ENCODE measurements around the gene ZNF174. TPM values are rescaled to one million over a fixed set of nuclear protein-coding genes. Genes with fewer than 3 reads are reported as not detected.

Gene ZNF174
- total and polyA plus RNA-seq, 2 of the 8 experiments (the other 6 are each of a cell fraction or from before 2014, with no cell fraction given), result 9.1 to 12.7 TPM

DNA sequence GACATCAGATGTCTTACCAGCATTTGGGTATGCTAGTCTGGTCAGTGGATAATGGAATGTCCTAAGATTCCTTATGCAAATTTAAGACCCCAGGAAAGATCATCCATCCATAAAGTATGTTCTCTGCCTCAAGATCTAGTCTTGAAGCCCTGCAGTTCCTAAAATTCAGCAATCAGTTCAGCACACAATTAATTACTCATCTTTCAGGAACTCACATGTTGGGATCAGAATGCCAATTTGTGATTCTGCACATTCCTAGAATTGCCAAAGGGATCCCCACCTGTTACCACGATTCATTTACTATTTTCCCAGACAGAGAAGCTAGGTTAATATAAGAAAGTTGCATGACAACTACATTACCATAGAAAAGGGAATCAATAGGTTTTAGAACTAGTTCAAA is 42.1 kb upstream of the ZNF174 start:
- no peak for DNase-seq (ENCODE audit: low read depth in 1 of 2, low spot score in 2 of 2)

More for the DNA sequence above, 42.1 kb upstream of the ZNF174 start:
- Histone ChIP-seq H4K8ac (ENCODE audit: extremely low read depth, insufficient read depth, low read length) (no peak overlapping the region), H3K27ac (ENCODE audit: low read depth, low read length) (no peak overlapping the region), H3K4me3 (ENCODE audit: extremely low read depth in 1 of 4, insufficient read depth in 2 of 4, low read depth in 3 of 4, low read length in 4 of 4) (no peak overlapping the region), H4K20me1 (replicated peaks in 1 of 2; ENCODE audit: control insufficient read depth in 1 of 2, insufficient read depth in 2 of 2, low read length in 2 of 2) (no peaks in the 10 kb centered on the region), H3K23ac (ENCODE audit: insufficient read length) (no peak overlapping the region), H3K27me3 (replicated peaks in 1 of 4; ENCODE audit: control insufficient read depth in 3 of 4, extremely low read depth in 1 of 4, insufficient read depth in 3 of 4, low read length in 3 of 4) (peaks cover 0 to 2% (median 0%) of the 10 kb centered on the region in 4 experiments; a peak in 1 of 7 replicates), H3K18ac (ENCODE audit: extremely low read depth, low read length) (no peak overlapping the region), H3K79me2 (ENCODE audit: control insufficient read depth in 1 of 2, insufficient read depth in 2 of 2, low read length in 2 of 2) (no peaks in the 10 kb centered on the region), H2BK20ac (ENCODE audit: low read length) (no peak overlapping the region), H3K9ac (replicated peaks in 1 of 4; ENCODE audit: extremely low read depth in 1 of 4, low read depth in 3 of 4, low read length in 3 of 4) (no peak overlapping the region), H2BK12ac (ENCODE audit: low read depth, low read length) (no peak overlapping the region), H4K5ac (ENCODE audit: insufficient read length, low read depth, low read length) (no peak overlapping the region), H3K14ac (ENCODE audit: insufficient read length) (no peak overlapping the region), H2BK5ac (ENCODE audit: low read depth, low read length) (no peak overlapping the region), H4K91ac (replicated peaks; ENCODE audit: insufficient read length, low read length) (no peak overlapping the region), H3K23me2 (ENCODE audit: low read depth, low read length) (no peaks in the 10 kb centered on the region), H3K4me1 (replicated peaks in 1 of 4; ENCODE audit: control insufficient read depth in 3 of 4, insufficient read depth in 4 of 4, low read length in 3 of 4) (no peaks in the 10 kb centered on the region), H2AFZ (ENCODE audit: low read length) (no peak overlapping the region), H3K4me2 (ENCODE audit: insufficient read depth in 1 of 2, low read depth in 2 of 2, low read length in 2 of 2) (no peak overlapping the region), H3K36me3 (ENCODE audit: control insufficient read depth in 2 of 4, insufficient read depth in 4 of 4, low read length in 3 of 4) (no peaks in the 10 kb centered on the region), H2BK120ac (replicated peaks; ENCODE audit: low read depth, low read length) (no peak overlapping the region), H2BK15ac (ENCODE audit: low read length) (no peak overlapping the region), H3K4ac (replicated peaks; ENCODE audit: insufficient read length, low read depth, low read length) (no peak overlapping the region), H3K56ac (replicated peaks; ENCODE audit: insufficient read length, low read depth, low read length) (no peak overlapping the region), H3K79me1 (ENCODE audit: low read depth, low read length) (no peaks in the 10 kb centered on the region), H3K9me3 (ENCODE audit: insufficient read depth in 2 of 2, low read depth in 1 of 2, low read length in 1 of 2) (peaks cover 29 to 38% of the 10 kb centered on the region in 2 experiments), H2AK5ac (ENCODE audit: low read depth, low read length) (no peak overlapping the region)
- no peak for FAIRE-seq
- WGBS, 2 experiments (ENCODE audit: extremely low coverage in 1 of 2, insufficient coverage in 1 of 2, insufficient read length in 1 of 2, insufficient replicate concordance in 2 of 2, low coverage in 1 of 2, low lambda C conversion rate in 2 of 2, missing lambda C conversion rate in 1 of 2), result 67% methylated on average over 1 of the region's 1 CpG; no CpG with 5 or more reads in 1 of the 2 experiments
- ChIA-PET POLR2A (ENCODE audit: partially characterized antibody) (no interaction called here), CTCF (ENCODE audit: partially characterized antibody) (interaction anchor here (1.6 kb wide), 1 partner anchor 20 kb away, joined by 3 read pairs; no protein-coding TSS in a partner anchor)
- TF ChIP-seq MAFK (IDR thresholded peaks at IDR 0.05; ENCODE audit: low read depth, low read length), result no peak
- no peak for TF ChIP-seq TAF1 (IDR thresholded peaks at IDR 0.05; ENCODE audit: low read depth, low read length)
- TF ChIP-seq SRF (IDR thresholded peaks at IDR 0.05; ENCODE audit: low read depth, low read length), result no peak
- no peak for TF ChIP-seq RFX5 (IDR thresholded peaks at IDR 0.05; ENCODE audit: borderline replicate concordance, low read depth, low read length)

Measured in H1 (cell line).